Measurements from ENCODE around the gene SLC5A5.
A peak's percentile ranks its signal among the peaks of the same experiment; 100 is the strongest.

Gene SLC5A5

GRCh38 chr19:17871878-17872250, at the start of gene SLC5A5:
Gene SLC5A5 (plus strand): TSS chr19:17871945. CDS start chr19:17872320, 375 bp downstream.
- no peak for DNase-seq (ENCODE audit: low read depth)

- DNase-seq (ENCODE audit: low read depth), result no peak
Observed at GRCh38 chr19:17824339-17824738, 47.4 kb upstream of the SLC5A5 start.

- DNase-seq (ENCODE audit: low read depth), result no peak
Observed at GRCh38 chr19:17826508-17827056, 45.2 kb upstream of the SLC5A5 start.

GRCh38 chr19:17829855-17830566, 41.7 kb upstream of the SLC5A5 start:
- no peak for DNase-seq (ENCODE audit: low read depth)

GRCh38 chr19:17830567-17831418, 41.0 kb upstream of the SLC5A5 start:
- DNase-seq (ENCODE audit: low read depth), result peak; percentile 34

- DNase-seq (ENCODE audit: low read depth), result no peak
Observed at GRCh38 chr19:17831419-17831888, 40.3 kb upstream of the SLC5A5 start.

GRCh38 chr19:17832443-17833208, 39.1 kb upstream of the SLC5A5 start:
- no peak for DNase-seq (ENCODE audit: low read depth)

- no peak for DNase-seq (ENCODE audit: low read depth)
Observed at GRCh38 chr19:17834350-17835181, 37.2 kb upstream of the SLC5A5 start.

GRCh38 chr19:17835182-17836006, 36.4 kb upstream of the SLC5A5 start:
- no peak for DNase-seq (ENCODE audit: low read depth)

GRCh38 chr19:17836530-17836929, 35.2 kb upstream of the SLC5A5 start:
- no peak for DNase-seq (ENCODE audit: low read depth)

- DNase-seq (ENCODE audit: low read depth), result no peak
Observed at GRCh38 chr19:17837972-17838371, 33.8 kb upstream of the SLC5A5 start.

GRCh38 chr19:17840019-17840418, 31.7 kb upstream of the SLC5A5 start:
- no peak for DNase-seq (ENCODE audit: low read depth)

- DNase-seq (ENCODE audit: low read depth), result no peak
Observed at GRCh38 chr19:17841371-17841809, 30.4 kb upstream of the SLC5A5 start.

GRCh38 chr19:17841810-17842662, 29.7 kb upstream of the SLC5A5 start:
- peak; percentile 55 for DNase-seq (ENCODE audit: low read depth)

GRCh38 chr19:17842663-17843291, 29.0 kb upstream of the SLC5A5 start:
- DNase-seq (ENCODE audit: low read depth), result no peak

GRCh38 chr19:17843292-17843827, 28.4 kb upstream of the SLC5A5 start:
- no peak for DNase-seq (ENCODE audit: low read depth)

GRCh38 chr19:17843908-17844490, 27.7 kb upstream of the SLC5A5 start:
- no peak for DNase-seq (ENCODE audit: low read depth)

GRCh38 chr19:17846146-17846545, 25.6 kb upstream of the SLC5A5 start:
- no peak for DNase-seq (ENCODE audit: low read depth)
